ENCODE measurements around the gene PPP1CB.

PPP1CB gene

DNA sequence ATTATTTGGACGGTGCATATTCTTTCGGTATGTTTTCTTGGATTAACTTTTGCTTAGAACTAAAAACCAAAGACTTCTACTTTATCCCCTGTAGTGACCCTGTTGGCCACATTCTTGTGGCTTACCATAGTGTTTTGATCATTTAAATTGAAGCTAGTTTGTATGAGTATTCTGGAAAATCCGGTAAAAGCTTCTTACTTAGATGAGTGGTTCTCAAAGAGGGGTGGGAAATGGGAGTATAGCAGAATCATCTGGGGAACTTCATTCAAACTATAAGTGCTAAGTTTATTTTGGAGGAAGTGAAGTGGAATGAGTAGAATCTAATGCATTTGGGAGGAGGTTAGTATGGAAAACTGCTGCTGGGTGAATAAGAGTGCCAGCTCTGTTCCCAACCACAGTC is 3.8 kb downstream of the PPP1CB start:
- Histone ChIP-seq H3K4me3 (peak overlapping the region; percentile 81), H3K27ac (peak overlapping the region; percentile 79 to 100)
- DNase-seq (ENCODE audit: low spot score) = no peak
- TF ChIP-seq, protein P1, sequence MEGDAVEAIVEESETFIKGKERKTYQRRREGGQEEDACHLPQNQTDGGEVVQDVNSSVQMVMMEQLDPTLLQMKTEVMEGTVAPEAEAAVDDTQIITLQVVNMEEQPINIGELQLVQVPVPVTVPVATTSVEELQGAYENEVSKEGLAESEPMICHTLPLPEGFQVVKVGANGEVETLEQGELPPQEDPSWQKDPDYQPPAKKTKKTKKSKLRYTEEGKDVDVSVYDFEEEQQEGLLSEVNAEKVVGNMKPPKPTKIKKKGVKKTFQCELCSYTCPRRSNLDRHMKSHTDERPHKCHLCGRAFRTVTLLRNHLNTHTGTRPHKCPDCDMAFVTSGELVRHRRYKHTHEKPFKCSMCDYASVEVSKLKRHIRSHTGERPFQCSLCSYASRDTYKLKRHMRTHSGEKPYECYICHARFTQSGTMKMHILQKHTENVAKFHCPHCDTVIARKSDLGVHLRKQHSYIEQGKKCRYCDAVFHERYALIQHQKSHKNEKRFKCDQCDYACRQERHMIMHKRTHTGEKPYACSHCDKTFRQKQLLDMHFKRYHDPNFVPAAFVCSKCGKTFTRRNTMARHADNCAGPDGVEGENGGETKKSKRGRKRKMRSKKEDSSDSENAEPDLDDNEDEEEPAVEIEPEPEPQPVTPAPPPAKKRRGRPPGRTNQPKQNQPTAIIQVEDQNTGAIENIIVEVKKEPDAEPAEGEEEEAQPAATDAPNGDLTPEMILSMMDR (IDR thresholded peaks at IDR 0.05) = no peak

- peak overlapping the region; percentile 43 to 64 for H3K27ac ChIP-seq
Observed at GRCh38 chr2:28758459-28758858, 6.8 kb downstream of the PPP1CB start.

GRCh38 chr2:28761420-28761819 is 9.8 kb downstream of the PPP1CB start:
- TF ChIP-seq, protein P1 (IDR thresholded peaks at IDR 0.05) = no peak
- Histone ChIP-seq H3K4me3 (no peak overlapping the region), H3K27ac (peak overlapping the region in 1 of 2 donors; percentile 2)
- no peak for DNase-seq (ENCODE audit: low spot score)

More at GRCh38 chr2:28758459-28758858, 6.8 kb downstream of the PPP1CB start:
- TF ChIP-seq, protein P1 (IDR thresholded peaks at IDR 0.05) = no peak
- peak overlapping the region; percentile 41 for H3K4me3 ChIP-seq
- DNase-seq (ENCODE audit: low spot score) = no peak

DNA sequence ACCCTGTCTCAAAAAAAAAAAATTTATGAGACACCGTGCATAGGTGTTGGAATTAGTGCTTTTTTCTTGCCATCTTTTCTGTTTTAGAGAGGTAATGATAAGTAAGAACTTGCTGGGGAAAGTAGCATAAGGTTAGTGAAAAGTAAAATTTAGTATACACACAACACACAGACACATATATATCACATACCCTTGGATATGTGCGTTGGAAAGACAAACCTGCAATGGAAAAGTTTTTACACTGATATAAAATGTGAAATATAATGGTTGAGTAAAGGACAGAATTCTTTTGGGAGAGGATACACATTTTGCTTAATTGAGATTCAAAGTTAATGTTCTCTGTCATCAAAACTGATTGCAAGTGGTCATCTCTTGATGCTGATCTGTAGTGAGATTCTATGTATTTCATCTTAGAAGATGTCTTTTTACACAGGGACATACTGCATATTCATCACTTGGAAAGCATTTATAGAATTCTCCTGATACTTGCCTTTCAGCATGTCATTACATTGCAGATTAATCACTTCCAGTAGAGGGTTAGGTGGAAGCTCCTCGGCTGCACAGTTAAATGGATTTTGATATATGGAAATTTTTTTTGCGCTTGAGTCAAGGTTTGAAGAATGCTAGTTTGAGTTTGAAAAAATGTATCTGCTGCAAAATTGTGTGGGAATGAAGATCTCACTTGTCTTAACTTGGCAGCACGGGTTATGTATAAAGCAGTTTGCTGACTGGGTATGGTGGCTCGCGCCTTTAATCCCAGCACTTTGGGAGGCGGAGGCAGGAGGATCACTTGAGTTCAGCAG is 13.5 kb downstream of the PPP1CB start:
- peak overlapping the region in 1 of 2 donors; percentile 1 for H3K27ac ChIP-seq
- DNase-seq (ENCODE audit: low spot score) = no peak

GRCh38 chr2:28766070-28766469 is 14.4 kb downstream of the PPP1CB start:
- no peak overlapping the region for H3K27ac ChIP-seq
- TF ChIP-seq, protein P1 (IDR thresholded peaks at IDR 0.05) = no peak
- DNase-seq (ENCODE audit: low spot score) = no peak
- H3K4me3 ChIP-seq = no peak overlapping the region

More for the DNA sequence above, 13.5 kb downstream of the PPP1CB start:
- TF ChIP-seq, protein P1 (IDR thresholded peaks at IDR 0.05) = no peak
- H3K4me3 ChIP-seq = peak overlapping the region; percentile 4

GRCh38 chr2:28767337-28767736 is 15.7 kb downstream of the PPP1CB start:
- H3K27ac ChIP-seq = no peak overlapping the region
- TF ChIP-seq, protein P1 (IDR thresholded peaks at IDR 0.05) = no peak
- no peak overlapping the region for H3K4me3 ChIP-seq
- no peak for DNase-seq (ENCODE audit: low spot score)

DNA sequence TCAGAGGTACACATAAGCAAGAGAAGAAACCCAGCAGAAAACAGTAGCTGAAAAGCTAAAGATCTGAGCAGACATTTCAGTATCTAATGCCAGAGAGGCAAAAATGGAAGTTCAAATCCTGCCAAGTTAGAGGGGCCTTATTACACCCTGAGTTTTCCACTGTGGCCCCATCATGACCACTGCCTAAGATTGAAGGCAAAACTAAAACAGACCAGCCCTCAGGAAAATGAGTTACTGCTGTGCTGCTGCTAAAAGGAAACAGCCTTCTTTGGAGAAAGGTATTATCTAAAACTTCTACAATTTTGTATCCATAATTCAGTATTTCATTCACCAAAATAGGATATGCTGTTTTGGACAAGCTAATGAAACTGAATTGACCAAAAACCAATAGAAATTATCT is 16.8 kb downstream of the PPP1CB start:
- H3K4me3 ChIP-seq = no peak overlapping the region
- TF ChIP-seq, protein P1 (IDR thresholded peaks at IDR 0.05) = no peak
- H3K27ac ChIP-seq = no peak overlapping the region
- DNase-seq (ENCODE audit: low spot score) = no peak

Measured in coronary artery (tissue), 2 donors.